ENCODE results near the gene TRIM31.

TRIM31 gene

DNA sequence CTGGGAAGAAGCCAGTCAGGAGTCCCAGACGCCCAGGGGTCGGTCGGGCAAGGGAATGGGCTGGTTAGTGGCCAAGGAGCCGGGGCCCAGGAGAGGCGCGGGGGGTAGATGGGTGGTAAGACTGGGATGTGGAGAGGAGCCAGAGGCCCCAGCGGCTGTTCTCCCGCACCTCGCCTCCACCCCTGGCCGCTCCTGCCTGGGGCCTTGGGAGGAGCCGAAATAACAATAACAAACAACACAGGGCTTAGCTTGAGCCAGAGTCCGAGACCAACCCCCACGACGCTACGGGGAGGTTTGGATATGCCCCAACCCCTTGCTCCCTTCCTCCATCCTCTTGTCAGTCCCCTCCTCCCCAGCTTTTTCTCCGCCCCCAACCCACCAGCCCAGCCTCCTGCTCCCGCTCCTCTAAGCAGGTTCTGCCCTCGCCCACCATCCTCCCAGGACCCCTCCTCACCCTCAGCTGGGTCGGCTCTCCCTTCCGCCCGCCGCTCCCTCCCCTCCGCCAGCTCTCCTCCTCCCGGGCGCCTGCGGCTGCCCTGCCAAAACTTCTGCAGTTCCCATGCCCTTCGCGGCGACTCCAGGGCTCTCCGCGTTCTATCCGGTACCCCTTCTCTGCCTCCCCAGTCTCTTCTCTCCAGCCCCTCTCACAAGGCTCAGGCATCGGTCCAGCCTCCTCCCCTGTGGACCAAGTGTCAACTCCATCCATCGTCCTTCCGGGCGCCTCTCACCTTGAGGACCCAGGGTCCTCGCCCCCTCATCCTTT lies 38.4 kb downstream of the TRIM31 start:
- Histone ChIP-seq H3K4me1 (ENCODE audit: control insufficient read depth, insufficient read depth, low read length) (0 out of 2 replicates have a peak, but pooled peaks cover 2% of the 10 kb centered on the region), H3K9me3 (ENCODE audit: control insufficient read depth, insufficient read depth, low read length) (no peaks in the 10 kb centered on the region), H3K27ac (ENCODE audit: low read length) (no peak overlapping the region), H3K36me3 (ENCODE audit: control insufficient read depth, insufficient read depth, low read length) (no peaks in the 10 kb centered on the region), H3K4me3 (ENCODE audit: low read length) (peak overlapping the region; percentile 38; the same call in 1 of the 2 replicates), H3K27me3 (ENCODE audit: control insufficient read depth, insufficient read depth, low read length) (peaks cover 51% of the 10 kb centered on the region)
- no CpG with 5 or more reads among the region's 37 CpGs for WGBS (ENCODE audit: insufficient coverage, insufficient read length)
- no peak for DNase-seq (ENCODE audit: low read depth, low spot score)

DNA sequence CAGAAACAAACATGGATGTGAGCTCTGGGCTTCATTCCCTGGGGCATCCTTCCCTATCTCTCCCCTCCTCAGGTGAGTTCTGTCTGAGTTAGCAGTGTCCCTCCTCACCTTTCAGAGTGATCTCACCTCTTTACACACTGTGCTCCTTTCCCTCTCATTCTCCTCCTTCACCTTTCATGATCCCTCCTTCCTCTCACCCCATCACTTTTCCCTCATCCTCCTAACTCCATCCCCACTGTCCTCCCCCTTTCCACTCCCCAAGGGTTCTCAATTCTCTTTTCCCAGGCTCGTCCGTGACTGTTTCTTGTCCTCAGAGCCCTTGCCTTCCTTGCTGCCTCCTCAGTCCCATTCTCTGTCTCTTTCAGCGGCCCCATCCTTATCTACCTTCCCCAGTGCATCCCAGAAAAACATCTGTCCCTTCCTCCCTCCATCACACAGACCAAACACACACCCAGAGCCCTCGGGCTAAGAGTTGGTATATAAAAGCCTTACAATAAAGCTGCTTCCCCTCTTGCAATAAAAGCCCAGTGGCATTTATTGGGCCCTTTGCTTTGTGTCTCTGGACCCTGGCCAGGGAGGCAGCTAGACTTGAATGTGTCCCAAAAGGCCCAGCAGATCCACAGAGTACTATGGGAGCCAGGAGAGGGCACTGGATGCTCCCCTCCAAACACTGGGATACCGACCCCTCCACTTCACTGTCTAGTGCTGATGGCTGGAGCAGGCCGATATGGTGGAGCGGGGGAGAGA lies 39.2 kb downstream of the TRIM31 start:
- DNase-seq (ENCODE audit: low read depth, low spot score) = no peak
- H3K36me3 ChIP-seq (ENCODE audit: control insufficient read depth, insufficient read depth, low read length) = no peaks in the 10 kb centered on the region
- no peak overlapping the region for H3K27ac ChIP-seq (ENCODE audit: low read length)
- WGBS (ENCODE audit: insufficient coverage, insufficient read length) = no CpG with 5 or more reads among the region's 7 CpGs
- no peaks in the 10 kb centered on the region for H3K9me3 ChIP-seq (ENCODE audit: control insufficient read depth, insufficient read depth, low read length)
- no peak overlapping the region; the same call in 1 of the 2 replicates for H3K4me3 ChIP-seq (ENCODE audit: low read length)
- H3K4me1 ChIP-seq (ENCODE audit: control insufficient read depth, insufficient read depth, low read length) = 0 out of 2 replicates have a peak, but pooled peaks cover 2% of the 10 kb centered on the region
- peaks cover 49% of the 10 kb centered on the region for H3K27me3 ChIP-seq (ENCODE audit: control insufficient read depth, insufficient read depth, low read length)

DNA sequence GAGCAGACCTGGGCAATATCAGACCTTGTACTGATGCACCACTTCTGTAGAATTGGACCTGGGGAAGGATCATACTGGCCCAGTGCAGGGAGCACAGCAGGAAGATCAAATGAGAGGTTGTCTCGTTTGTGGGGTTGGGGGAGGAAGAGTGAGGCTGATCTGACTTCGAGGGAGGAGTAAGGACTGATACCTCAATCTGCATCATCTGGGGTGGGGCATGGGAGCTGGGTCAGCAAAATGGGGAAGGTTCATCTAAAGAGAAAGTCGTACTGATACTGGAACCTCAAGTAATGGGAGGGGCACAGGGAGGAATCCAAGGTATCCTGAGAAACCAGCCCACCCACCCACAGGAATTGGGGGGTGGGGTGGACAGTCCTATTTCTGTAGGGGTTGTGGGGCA lies 41.0 kb downstream of the TRIM31 start:
- Histone ChIP-seq H3K36me3 (ENCODE audit: control insufficient read depth, insufficient read depth, low read length) (no peaks in the 10 kb centered on the region), H3K4me1 (ENCODE audit: control insufficient read depth, insufficient read depth, low read length) (0 out of 2 replicates have a peak, but pooled peaks cover 2% of the 10 kb centered on the region), H3K9me3 (ENCODE audit: control insufficient read depth, insufficient read depth, low read length) (no peaks in the 10 kb centered on the region), H3K27ac (ENCODE audit: low read length) (no peak overlapping the region), H3K4me3 (ENCODE audit: low read length) (no peak overlapping the region; the same call in 1 of the 2 replicates), H3K27me3 (ENCODE audit: control insufficient read depth, insufficient read depth, low read length) (peaks cover 46% of the 10 kb centered on the region)
- DNase-seq (ENCODE audit: low read depth, low spot score) = no peak
- WGBS (ENCODE audit: insufficient coverage, insufficient read length) = no CpG with 5 or more reads among the region's 3 CpGs

DNA sequence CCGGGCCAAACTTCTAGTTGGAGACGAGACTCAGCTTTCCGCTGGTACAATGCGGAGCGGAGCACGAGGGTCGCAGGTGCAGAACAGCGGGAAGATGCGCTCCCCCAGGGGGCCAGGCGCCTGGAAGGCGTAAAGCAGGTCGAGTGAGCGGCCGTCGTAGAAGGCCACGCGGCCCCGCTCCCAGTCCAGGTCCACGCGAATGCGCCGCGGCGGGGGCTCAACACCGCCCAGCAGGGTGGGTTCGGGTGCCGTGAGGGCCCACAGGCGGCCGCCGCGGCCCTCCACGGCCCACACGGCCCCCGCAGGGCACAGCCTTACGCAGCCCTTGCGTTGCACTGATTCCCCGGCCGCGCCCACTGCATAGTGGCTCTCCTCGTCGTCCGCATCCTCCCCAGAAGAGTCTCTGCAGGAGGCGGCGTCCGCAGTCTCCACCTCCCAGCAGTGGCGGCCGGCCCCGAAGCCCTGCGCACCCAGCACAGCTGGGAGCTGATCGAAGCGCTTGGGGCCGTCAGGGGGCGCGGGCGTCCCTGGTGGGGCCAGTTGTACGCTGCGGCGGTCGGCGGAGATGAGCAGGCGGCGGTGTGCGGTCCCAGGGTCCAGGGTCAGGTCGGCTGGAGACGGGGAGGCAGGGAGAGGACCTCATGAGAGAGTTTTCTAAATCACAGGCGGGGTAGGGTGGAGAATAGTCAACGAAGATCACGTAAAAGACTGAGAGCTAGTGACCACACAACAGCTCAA lies 41.6 kb downstream of the TRIM31 start:
- Histone ChIP-seq H3K9me3 (ENCODE audit: control insufficient read depth, insufficient read depth, low read length) (no peaks in the 10 kb centered on the region), H3K27ac (ENCODE audit: low read length) (no peak overlapping the region), H3K27me3 (ENCODE audit: control insufficient read depth, insufficient read depth, low read length) (peaks cover 46% of the 10 kb centered on the region), H3K4me1 (ENCODE audit: control insufficient read depth, insufficient read depth, low read length) (0 out of 2 replicates have a peak, but pooled peaks cover 2% of the 10 kb centered on the region), H3K36me3 (ENCODE audit: control insufficient read depth, insufficient read depth, low read length) (no peaks in the 10 kb centered on the region), H3K4me3 (ENCODE audit: low read length) (peak overlapping the region; percentile 22; the same call in 1 of the 2 replicates)
- WGBS (ENCODE audit: insufficient coverage, insufficient read length) = no CpG with 5 or more reads among the region's 68 CpGs
- DNase-seq (ENCODE audit: low read depth, low spot score) = no peak

DNA sequence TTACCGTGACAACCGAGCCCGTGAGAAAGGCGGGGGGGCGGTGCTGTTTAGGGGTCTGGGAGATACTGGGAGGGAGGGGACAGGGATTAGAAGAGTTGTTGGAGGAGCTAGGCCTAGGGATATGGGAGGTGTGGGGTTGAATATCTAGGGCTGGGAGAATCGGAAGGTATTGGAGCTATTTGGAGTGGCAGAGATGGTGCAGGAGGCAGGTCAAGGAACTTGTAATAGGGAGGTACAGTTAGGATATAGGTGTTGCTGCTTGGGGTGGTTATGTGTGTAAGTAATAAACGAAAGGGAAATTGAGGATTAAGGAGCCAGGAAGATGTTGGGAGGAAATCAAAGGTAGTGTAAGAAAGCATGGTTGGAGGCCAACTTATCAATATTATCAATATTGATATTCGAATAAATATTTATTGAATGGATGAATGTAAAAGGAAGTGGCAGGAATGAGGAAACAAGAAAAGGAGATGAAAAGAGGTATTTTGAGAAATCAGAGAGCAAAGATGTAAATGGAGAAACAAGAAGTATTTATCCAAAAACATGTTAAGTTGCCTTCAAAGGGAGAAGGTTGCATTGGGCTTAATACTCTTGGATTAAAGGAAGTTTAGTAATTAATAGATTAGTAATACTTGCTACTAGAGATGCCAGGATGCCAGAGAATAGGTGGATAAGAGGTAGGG lies 45.3 kb downstream of the TRIM31 start:
- Histone ChIP-seq H3K4me3 (ENCODE audit: low read length) (peak overlapping the region; percentile 61; the same call in 1 of the 2 replicates), H3K27me3 (ENCODE audit: control insufficient read depth, insufficient read depth, low read length) (peaks cover 19% of the 10 kb centered on the region), H3K36me3 (ENCODE audit: control insufficient read depth, insufficient read depth, low read length) (no peaks in the 10 kb centered on the region), H3K27ac (ENCODE audit: low read length) (no peak overlapping the region), H3K9me3 (ENCODE audit: control insufficient read depth, insufficient read depth, low read length) (no peaks in the 10 kb centered on the region), H3K4me1 (ENCODE audit: control insufficient read depth, insufficient read depth, low read length) (no peaks in the 10 kb centered on the region)
- DNase-seq (ENCODE audit: low read depth, low spot score) = no peak
- WGBS (ENCODE audit: insufficient coverage, insufficient read length) = 100% methylated on average over 2 of the region's 8 CpGs

- peak; percentile 97 for DNase-seq (ENCODE audit: low read depth, low spot score)
- H3K4me1 ChIP-seq (ENCODE audit: control insufficient read depth, insufficient read depth, low read length) = no peaks in the 10 kb centered on the region
- no CpG with 5 or more reads among the region's 46 CpGs for WGBS (ENCODE audit: insufficient coverage, insufficient read length)
- peak within 1 kb of the TSS; percentile 11 for H3K27ac ChIP-seq (ENCODE audit: low read length)
- peak within 1 kb of the TSS; percentile 61; the same call in 1 of the 2 replicates for H3K4me3 ChIP-seq (ENCODE audit: low read length)
- H3K27me3 ChIP-seq (ENCODE audit: control insufficient read depth, insufficient read depth, low read length) = peaks cover 11% of the 10 kb centered on the region; the same call in 1 of the 2 replicates
- H3K36me3 ChIP-seq (ENCODE audit: control insufficient read depth, insufficient read depth, low read length) = no peaks in the 10 kb centered on the region
- no peaks in the 10 kb centered on the region for H3K9me3 ChIP-seq (ENCODE audit: control insufficient read depth, insufficient read depth, low read length)
Observed at GRCh38 chr6:30066577-30067459, 46.1 kb downstream of the TRIM31 start, which contains the start of gene PPP1R11. Gene PPP1R11 (plus strand): TSS chr6:30067198. CDS start chr6:30067411, 213 bp downstream.

DNA sequence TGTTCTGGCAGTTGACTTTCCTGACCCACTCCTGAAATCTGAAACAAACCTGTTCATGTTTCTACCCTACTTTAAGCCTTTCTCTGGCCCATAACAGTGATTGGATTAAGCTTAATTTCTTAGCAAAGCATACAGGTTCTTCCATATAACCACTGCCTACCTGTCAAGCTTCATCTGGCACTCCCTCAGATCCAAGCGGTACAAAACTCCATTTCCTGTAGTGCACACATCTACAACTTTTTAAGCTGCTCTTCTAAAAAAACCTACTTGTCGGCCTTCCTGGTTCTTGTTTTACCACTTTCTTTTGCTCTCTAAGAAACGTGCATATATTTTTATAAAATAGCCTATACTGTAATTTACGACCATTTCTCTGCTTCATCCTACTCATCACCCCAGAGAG lies 46.8 kb downstream of the TRIM31 start:
- H3K4me3 ChIP-seq (ENCODE audit: low read length) = peak overlapping the region; percentile 61; the same call in 1 of the 2 replicates
- H3K4me1 ChIP-seq (ENCODE audit: control insufficient read depth, insufficient read depth, low read length) = no peaks in the 10 kb centered on the region
- no CpG with 5 or more reads among the region's 4 CpGs for WGBS (ENCODE audit: insufficient coverage, insufficient read length)
- H3K36me3 ChIP-seq (ENCODE audit: control insufficient read depth, insufficient read depth, low read length) = no peaks in the 10 kb centered on the region
- peaks cover 5% of the 10 kb centered on the region; the same call in 1 of the 2 replicates for H3K27me3 ChIP-seq (ENCODE audit: control insufficient read depth, insufficient read depth, low read length)
- H3K9me3 ChIP-seq (ENCODE audit: control insufficient read depth, insufficient read depth, low read length) = no peaks in the 10 kb centered on the region
- DNase-seq (ENCODE audit: low read depth, low spot score) = no peak
- no peak overlapping the region for H3K27ac ChIP-seq (ENCODE audit: low read length)

GRCh38 chr6:30063315-30063714 lies 49.6 kb downstream of the TRIM31 start:
- Histone ChIP-seq H3K27me3 (ENCODE audit: control insufficient read depth, insufficient read depth, low read length) (no peaks in the 10 kb centered on the region), H3K4me1 (ENCODE audit: control insufficient read depth, insufficient read depth, low read length) (no peaks in the 10 kb centered on the region), H3K36me3 (ENCODE audit: control insufficient read depth, insufficient read depth, low read length) (no peaks in the 10 kb centered on the region), H3K4me3 (ENCODE audit: low read length) (no peak overlapping the region), H3K27ac (ENCODE audit: low read length) (no peak overlapping the region), H3K9me3 (ENCODE audit: control insufficient read depth, insufficient read depth, low read length) (no peaks in the 10 kb centered on the region)
- no CpG with 5 or more reads among the region's 2 CpGs for WGBS (ENCODE audit: insufficient coverage, insufficient read length)
- DNase-seq (ENCODE audit: low read depth, low spot score) = no peak

DNA sequence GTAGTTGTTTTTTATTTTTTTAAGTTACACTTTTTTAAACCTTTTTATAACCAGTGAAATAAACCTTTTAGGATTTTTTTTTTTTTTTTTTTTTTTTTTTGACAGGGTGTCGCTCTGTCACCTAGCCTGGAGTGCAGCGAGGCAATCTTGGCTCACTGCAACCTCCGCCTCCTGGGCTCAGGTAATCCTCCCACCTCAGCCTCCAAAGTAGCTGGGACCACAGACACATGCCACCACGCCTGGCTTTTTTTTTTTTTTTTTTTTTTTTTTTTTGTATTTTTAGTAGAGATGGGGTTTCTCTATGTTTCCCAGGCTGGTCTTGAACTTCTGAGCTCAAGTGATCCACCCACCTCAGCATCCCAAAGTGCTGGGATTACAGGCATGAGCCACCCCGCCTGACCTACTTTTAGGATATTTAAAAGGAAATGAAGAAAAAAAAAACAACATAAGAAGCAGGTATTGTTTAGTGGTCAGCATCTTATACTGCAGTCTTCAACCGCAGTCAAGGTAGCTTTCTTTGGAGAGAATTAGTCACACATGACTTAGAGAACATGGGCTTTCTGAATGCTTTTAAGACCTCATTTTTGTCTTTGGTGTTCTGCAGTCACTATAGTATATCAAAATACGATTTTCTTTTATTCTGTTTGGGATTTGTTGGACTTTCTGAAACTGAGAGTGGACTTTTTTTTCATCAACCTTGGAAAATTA lies 50.3 kb downstream of the TRIM31 start:
- H3K4me3 ChIP-seq (ENCODE audit: low read length) = no peak overlapping the region
- WGBS (ENCODE audit: insufficient coverage, insufficient read length) = no CpG with 5 or more reads among the region's 7 CpGs
- DNase-seq (ENCODE audit: low read depth, low spot score) = no peak

More for the DNA sequence above, 50.3 kb downstream of the TRIM31 start:
- Histone ChIP-seq H3K4me1 (ENCODE audit: control insufficient read depth, insufficient read depth, low read length) (no peaks in the 10 kb centered on the region), H3K36me3 (ENCODE audit: control insufficient read depth, insufficient read depth, low read length) (no peaks in the 10 kb centered on the region), H3K27ac (ENCODE audit: low read length) (no peak overlapping the region), H3K27me3 (ENCODE audit: control insufficient read depth, insufficient read depth, low read length) (no peaks in the 10 kb centered on the region), H3K9me3 (ENCODE audit: control insufficient read depth, insufficient read depth, low read length) (no peaks in the 10 kb centered on the region)

All from iPS DF 6.9 (cell line).